PC-9 (cell line): ENCODE measurements around the gene ACTR3. TPM values are rescaled to one million over a fixed set of nuclear protein-coding genes. Genes with fewer than 3 reads are reported as not detected.

Experiments used
- BruUV-seq: library from RNA; stranded (reverse); fragments of 400-500 nt; replicated peaks from 2 replicates; lab custom pipeline; 2021; lab: Mats Ljungman, UMichigan
- CTCF ChIA-PET: fragments of 300-600 bp; sonication (Branson Sonifier 250); formaldehyde crosslinking; loops from one replicate; lab custom pipeline; 2022; ENCODE audit warnings: antibody characterized with exemption; lab: Charles Lee
- POLR2A ChIA-PET: fragments of 300-600 bp; sonication (Branson Sonifier 250); formaldehyde crosslinking; loops from one replicate; lab custom pipeline; 2022; ENCODE audit warnings: antibody characterized with exemption; ENCODE audit not compliant: unreplicated experiment; lab: Charles Lee
- DNase-seq, 2 experiments: peaks; one replicate each; pipeline versions ENCODE4 v3.0.0 to v3.0.0-alpha.2; 2015 to 2022; ENCODE audit warnings: mixed read lengths in 1 of 2
- H2AFZ ChIP-seq: fragments of 200-600 bp; sonication (generic); 2 replicates; pipeline ENCODE4 v1.8.1; 2017; ENCODE audit warnings: antibody characterized with exemption
- H3F3A ChIP-seq: fragments of 200-600 bp; sonication (generic); 2 replicates; pipeline ENCODE4 v1.8.1; 2017; ENCODE audit warnings: antibody characterized with exemption, mild to moderate bottlenecking, low read depth; ENCODE audit not compliant: insufficient read depth
- H3K27ac ChIP-seq: fragments of 200-600 bp; sonication (generic); 2 replicates; pipeline ENCODE4 v1.6.1; 2016; ENCODE audit warnings: mixed run types
- H3K27me3 ChIP-seq: fragments of 200-600 bp; sonication (generic); 2 replicates; pipeline ENCODE4 v1.6.1; 2016; ENCODE audit warnings: low read depth, mixed run types; ENCODE audit not compliant: insufficient read depth
- H3K36me3 ChIP-seq: fragments of 200-600 bp; sonication (generic); 2 replicates; pipeline ENCODE4 v1.6.1; 2016; ENCODE audit warnings: low read depth, mixed run types
- H3K4me1 ChIP-seq: fragments of 200-600 bp; sonication (generic); replicated peaks from 2 replicates; pipeline ENCODE4 v1.6.1; 2016; ENCODE audit warnings: mixed run types; ENCODE audit not compliant: insufficient read depth
- H3K4me2 ChIP-seq: fragments of 200-600 bp; sonication (generic); 2 replicates; pipeline ENCODE4 v1.6.1; 2017; ENCODE audit warnings: mixed run types
- H3K4me3 ChIP-seq: fragments of 200-600 bp; sonication (generic); 2 replicates; pipeline ENCODE4 v1.6.1; 2016; ENCODE audit warnings: mixed run types
- H3K79me2 ChIP-seq: fragments of 200-600 bp; sonication (generic); 2 replicates; pipeline ENCODE4 v1.6.1; 2017; ENCODE audit warnings: low read depth, mixed run types
- H3K9me2 ChIP-seq: fragments of 200-600 bp; sonication (generic); 2 replicates; pipeline ENCODE4 v1.8.1; 2017; ENCODE audit warnings: mild to moderate bottlenecking; ENCODE audit not compliant: insufficient read depth
- H3K9me3 ChIP-seq: fragments of 200-600 bp; sonication (generic); 2 replicates; pipeline ENCODE4 v1.8.1; 2016; ENCODE audit warnings: low read depth; ENCODE audit not compliant: insufficient read depth
- H4K20me1 ChIP-seq: fragments of 200-600 bp; sonication (generic); 2 replicates; pipeline ENCODE4 v1.8.1; 2017; ENCODE audit not compliant: insufficient read depth
- EZH2 ChIP-seq: fragments of 200-600 bp; sonication (generic); IDR thresholded peaks from 2 replicates; pipeline ENCODE4 v1.8.0; 2017; ENCODE audit warnings: antibody characterized with exemption, low read depth
- intact Hi-C: fragments of 100-400 bp; cut with micrococcal nuclease; formaldehyde crosslinking; loops from one replicate; pipeline ENCODE4 v1.10.0; 2022; ENCODE audit not compliant: unreplicated experiment
- total RNA-seq: library from RNA; stranded (reverse); gene quantifications from 2 replicates; pipeline ENCODE4 v1.2.3, GENCODE V29; 2021
- TF ChIP-seq, protein P1 (sequence below): fragments of 200-600 bp; sonication (generic); conservative IDR thresholded peaks from 2 replicates; pipeline ENCODE4 v1.6.1; 2017; ENCODE audit warnings: mixed run types, antibody characterized with exemption, mild to moderate bottlenecking, moderate library complexity

Gene ACTR3
- total RNA-seq, 1 experiment from 2014 or later: 222 TPM

- POLR2A ChIA-PET: no interaction called here
- no peaks in the 10 kb centered on the region for H3K4me1 ChIP-seq
- no peaks in the 10 kb centered on the region for H3F3A ChIP-seq
- no TSS peak for BruUV-seq
- peaks cover 59% of the 10 kb centered on the region for H3K79me2 ChIP-seq
- no peaks in the 10 kb centered on the region for H3K9me2 ChIP-seq
- H3K36me3 ChIP-seq: peaks cover 31% of the 10 kb centered on the region
- no peak overlapping the region for H3K4me3 ChIP-seq
- no peak overlapping the region for H2AFZ ChIP-seq
- DNase-seq: no peak
- H3K27ac ChIP-seq: no peak overlapping the region
- no peak overlapping the region for H3K4me2 ChIP-seq
- CTCF ChIA-PET: no interaction called here
- TF ChIP-seq EZH2: no peak
- TF ChIP-seq, protein P1, sequence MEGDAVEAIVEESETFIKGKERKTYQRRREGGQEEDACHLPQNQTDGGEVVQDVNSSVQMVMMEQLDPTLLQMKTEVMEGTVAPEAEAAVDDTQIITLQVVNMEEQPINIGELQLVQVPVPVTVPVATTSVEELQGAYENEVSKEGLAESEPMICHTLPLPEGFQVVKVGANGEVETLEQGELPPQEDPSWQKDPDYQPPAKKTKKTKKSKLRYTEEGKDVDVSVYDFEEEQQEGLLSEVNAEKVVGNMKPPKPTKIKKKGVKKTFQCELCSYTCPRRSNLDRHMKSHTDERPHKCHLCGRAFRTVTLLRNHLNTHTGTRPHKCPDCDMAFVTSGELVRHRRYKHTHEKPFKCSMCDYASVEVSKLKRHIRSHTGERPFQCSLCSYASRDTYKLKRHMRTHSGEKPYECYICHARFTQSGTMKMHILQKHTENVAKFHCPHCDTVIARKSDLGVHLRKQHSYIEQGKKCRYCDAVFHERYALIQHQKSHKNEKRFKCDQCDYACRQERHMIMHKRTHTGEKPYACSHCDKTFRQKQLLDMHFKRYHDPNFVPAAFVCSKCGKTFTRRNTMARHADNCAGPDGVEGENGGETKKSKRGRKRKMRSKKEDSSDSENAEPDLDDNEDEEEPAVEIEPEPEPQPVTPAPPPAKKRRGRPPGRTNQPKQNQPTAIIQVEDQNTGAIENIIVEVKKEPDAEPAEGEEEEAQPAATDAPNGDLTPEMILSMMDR: no peak
- peaks cover 18% of the 10 kb centered on the region for H4K20me1 ChIP-seq
- no peaks in the 10 kb centered on the region for H3K9me3 ChIP-seq
- intact Hi-C loops: no loop called here
- H3K27me3 ChIP-seq: no peaks in the 10 kb centered on the region
Measured at GRCh38 chr2:113920996-113921395, 31.1 kb downstream of the ACTR3 start.

DNA sequence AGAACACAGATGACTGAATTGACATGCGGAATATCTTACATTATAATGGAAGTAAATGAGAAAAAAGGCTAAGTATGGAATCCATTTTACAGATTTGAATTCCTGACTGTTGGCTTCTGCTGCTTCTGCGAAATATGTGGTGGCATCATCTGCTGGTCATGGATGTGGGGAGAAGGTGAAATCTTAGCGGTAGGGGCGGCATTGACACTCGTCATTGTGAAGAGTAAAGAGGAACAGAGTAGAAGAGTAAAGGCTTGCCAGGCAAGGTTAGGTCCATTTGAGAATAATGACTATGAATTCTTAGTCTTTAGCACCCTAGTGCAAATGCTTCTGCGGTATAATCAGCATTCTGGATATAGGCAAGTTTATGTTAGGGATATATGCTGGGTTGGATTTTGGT, 32.4 kb downstream of the ACTR3 start:
- Histone ChIP-seq H3K36me3 (peaks cover 21% of the 10 kb centered on the region), H3K79me2 (peaks cover 47% of the 10 kb centered on the region), H3K9me3 (no peaks in the 10 kb centered on the region), H4K20me1 (peaks cover 15% of the 10 kb centered on the region), H3F3A (no peaks in the 10 kb centered on the region; the same call in 1 of the 2 replicates), H3K9me2 (no peaks in the 10 kb centered on the region), H2AFZ (no peak overlapping the region), H3K4me2 (no peak overlapping the region), H3K27ac (no peak overlapping the region), H3K4me3 (no peak overlapping the region), H3K4me1 (no peaks in the 10 kb centered on the region), H3K27me3 (no peaks in the 10 kb centered on the region)
- intact Hi-C loops: no loop called here
- CTCF ChIA-PET: no interaction called here
- no TSS peak for BruUV-seq
- TF ChIP-seq, protein P1: no peak
- TF ChIP-seq EZH2: no peak
- POLR2A ChIA-PET: no interaction called here
- DNase-seq: no peak

- no peak for DNase-seq
- no peaks in the 10 kb centered on the region for H3K9me2 ChIP-seq
- BruUV-seq: no TSS peak
- ChIA-PET POLR2A (interaction anchor here (0.6 kb wide), 1 partner anchor 199 kb away, joined by 4 read pairs; no protein-coding TSS in a partner anchor), CTCF (no interaction called here)
- TF ChIP-seq, protein P1: no peak
- TF ChIP-seq EZH2: no peak
- no peak overlapping the region for H3K4me3 ChIP-seq
- H3K36me3 ChIP-seq: peaks cover 17% of the 10 kb centered on the region
- peaks cover 18% of the 10 kb centered on the region for H4K20me1 ChIP-seq
- H3K79me2 ChIP-seq: peaks cover 43% of the 10 kb centered on the region
- H3K27me3 ChIP-seq: no peaks in the 10 kb centered on the region
- H2AFZ ChIP-seq: no peak overlapping the region
- no peak overlapping the region for H3K4me2 ChIP-seq
- H3K4me1 ChIP-seq: no peaks in the 10 kb centered on the region
- H3F3A ChIP-seq: no peaks in the 10 kb centered on the region; the same call in 1 of the 2 replicates
- H3K9me3 ChIP-seq: no peaks in the 10 kb centered on the region
- H3K27ac ChIP-seq: no peak overlapping the region
- intact Hi-C loops: no loop called here
Measured at GRCh38 chr2:113922784-113923183, 32.9 kb downstream of the ACTR3 start.
